ENCODE measurements around the gene CACNA1A. TPM values are rescaled to one million over a fixed set of nuclear protein-coding genes. Genes with fewer than 3 reads are reported as not detected.

Gene CACNA1A
- total RNA-seq, 2 experiments from 2014 or later, result 0.19 to 0.78 TPM

DNA sequence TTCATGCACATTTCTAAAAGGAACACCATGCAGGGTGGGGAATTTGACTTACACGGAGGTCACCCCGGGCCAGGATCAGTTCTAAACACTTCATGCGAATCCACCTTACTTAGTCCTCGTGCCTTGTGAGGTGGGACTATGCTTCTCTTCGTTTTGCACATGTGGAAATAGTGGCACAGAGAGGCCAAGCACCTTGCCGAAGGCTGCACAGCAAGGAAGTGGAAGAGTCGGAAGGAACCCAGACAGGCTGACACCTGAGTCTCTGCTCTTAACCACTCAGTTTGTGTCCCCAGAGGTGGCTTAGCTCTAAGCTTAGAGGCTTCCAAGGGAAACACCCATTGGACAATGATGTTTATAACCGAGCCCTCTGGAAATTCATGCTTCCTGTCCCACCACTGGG, 150.1 kb downstream of the CACNA1A start:
- DNase-seq (ENCODE audit: low spot score), result no peak
- Histone ChIP-seq H3K27ac (ENCODE audit: low read depth, low read length, poor library complexity, severe bottlenecking) (no peak overlapping the region), H3K79me2 (ENCODE audit: insufficient read depth, low read depth, low read length) (no peaks in the 10 kb centered on the region), H3K4me3 (ENCODE audit: low read depth, low read length, poor library complexity, severe bottlenecking) (no peak overlapping the region), H3K9me2 (ENCODE audit: insufficient read depth, low read length) (no peaks in the 10 kb centered on the region), H3K36me3 (ENCODE audit: insufficient read depth, low read length) (no peaks in the 10 kb centered on the region), H3K4me1 (ENCODE audit: insufficient read depth, low read length, poor library complexity, severe bottlenecking) (no peaks in the 10 kb centered on the region), H4K20me1 (ENCODE audit: insufficient read depth, low read length) (no peaks in the 10 kb centered on the region), H3K9me3 (ENCODE audit: low read length) (no peaks in the 10 kb centered on the region), H3K4me2 (ENCODE audit: low read length) (no peak overlapping the region), H2AFZ (ENCODE audit: low read length) (no peak overlapping the region)
- intact Hi-C loops (cut with micrococcal nuclease; ENCODE audit: unreplicated experiment), result no loop called here
- POLR2A ChIA-PET, result no interaction called here
- no peak for TF ChIP-seq EZH2phosphoT487 (IDR thresholded peaks at IDR 0.05; ENCODE audit: borderline replicate concordance, low read depth, low read length)
- TF ChIP-seq, protein P1, sequence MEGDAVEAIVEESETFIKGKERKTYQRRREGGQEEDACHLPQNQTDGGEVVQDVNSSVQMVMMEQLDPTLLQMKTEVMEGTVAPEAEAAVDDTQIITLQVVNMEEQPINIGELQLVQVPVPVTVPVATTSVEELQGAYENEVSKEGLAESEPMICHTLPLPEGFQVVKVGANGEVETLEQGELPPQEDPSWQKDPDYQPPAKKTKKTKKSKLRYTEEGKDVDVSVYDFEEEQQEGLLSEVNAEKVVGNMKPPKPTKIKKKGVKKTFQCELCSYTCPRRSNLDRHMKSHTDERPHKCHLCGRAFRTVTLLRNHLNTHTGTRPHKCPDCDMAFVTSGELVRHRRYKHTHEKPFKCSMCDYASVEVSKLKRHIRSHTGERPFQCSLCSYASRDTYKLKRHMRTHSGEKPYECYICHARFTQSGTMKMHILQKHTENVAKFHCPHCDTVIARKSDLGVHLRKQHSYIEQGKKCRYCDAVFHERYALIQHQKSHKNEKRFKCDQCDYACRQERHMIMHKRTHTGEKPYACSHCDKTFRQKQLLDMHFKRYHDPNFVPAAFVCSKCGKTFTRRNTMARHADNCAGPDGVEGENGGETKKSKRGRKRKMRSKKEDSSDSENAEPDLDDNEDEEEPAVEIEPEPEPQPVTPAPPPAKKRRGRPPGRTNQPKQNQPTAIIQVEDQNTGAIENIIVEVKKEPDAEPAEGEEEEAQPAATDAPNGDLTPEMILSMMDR (conservative IDR thresholded peaks at IDR 0.05; ENCODE audit: low read length), result no peak
- CTCF ChIA-PET (ENCODE audit: unreplicated experiment), result no interaction called here
- no TSS peak for BruUV-seq (replicated peaks)

- Histone ChIP-seq H4K20me1 (ENCODE audit: insufficient read depth, low read length) (no peaks in the 10 kb centered on the region), H3K79me2 (ENCODE audit: insufficient read depth, low read depth, low read length) (no peaks in the 10 kb centered on the region), H3K27ac (ENCODE audit: low read depth, low read length, poor library complexity, severe bottlenecking) (no peak overlapping the region), H3K4me3 (ENCODE audit: low read depth, low read length, poor library complexity, severe bottlenecking) (no peak overlapping the region), H2AFZ (ENCODE audit: low read length) (no peak overlapping the region), H3K36me3 (ENCODE audit: insufficient read depth, low read length) (no peaks in the 10 kb centered on the region), H3K9me2 (ENCODE audit: insufficient read depth, low read length) (no peaks in the 10 kb centered on the region), H3K9me3 (ENCODE audit: low read length) (peaks cover 3% of the 10 kb centered on the region; the same call in 1 of the 2 replicates), H3K4me2 (ENCODE audit: low read length) (no peak overlapping the region), H3K4me1 (ENCODE audit: insufficient read depth, low read length, poor library complexity, severe bottlenecking) (no peaks in the 10 kb centered on the region)
- BruUV-seq (replicated peaks), result no TSS peak
- ChIA-PET CTCF (ENCODE audit: unreplicated experiment) (no interaction called here), POLR2A (no interaction called here)
- intact Hi-C loops (cut with micrococcal nuclease; ENCODE audit: unreplicated experiment), result no loop called here
- no peak for DNase-seq (ENCODE audit: low spot score)
- TF ChIP-seq, protein P1 (conservative IDR thresholded peaks at IDR 0.05; ENCODE audit: low read length), result no peak
- TF ChIP-seq EZH2phosphoT487 (IDR thresholded peaks at IDR 0.05; ENCODE audit: borderline replicate concordance, low read depth, low read length), result no peak
Observed at GRCh38 chr19:13355356-13355755, 150.9 kb downstream of the CACNA1A start.

DNA sequence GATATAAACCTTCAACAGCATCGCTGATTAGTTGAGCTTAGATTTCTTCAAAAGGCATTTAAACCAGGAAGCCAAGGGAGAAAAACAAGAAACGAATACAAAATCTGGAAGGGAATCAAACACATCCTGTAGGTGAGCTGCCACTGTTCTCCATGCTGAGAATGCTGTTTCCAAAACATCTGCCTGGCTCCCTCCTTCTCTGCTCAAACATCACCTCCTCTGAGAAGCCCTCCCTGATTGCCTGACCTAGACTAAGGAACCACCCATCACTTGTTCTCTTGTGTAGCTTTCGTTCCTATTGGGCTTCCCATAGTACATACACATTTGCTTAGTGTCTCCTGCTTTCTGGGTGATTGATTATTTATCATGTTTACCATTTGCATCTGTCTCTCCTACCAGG, 152.7 kb downstream of the CACNA1A start:
- no peaks in the 10 kb centered on the region for H3K36me3 ChIP-seq (ENCODE audit: insufficient read depth, low read length)
- TF ChIP-seq, protein P1 (conservative IDR thresholded peaks at IDR 0.05; ENCODE audit: low read length), result no peak
- TF ChIP-seq EZH2phosphoT487 (IDR thresholded peaks at IDR 0.05; ENCODE audit: borderline replicate concordance, low read depth, low read length), result no peak
- peaks cover 9% of the 10 kb centered on the region; the same call in 1 of the 2 replicates for H3K9me3 ChIP-seq (ENCODE audit: low read length)
- H3K4me1 ChIP-seq (ENCODE audit: insufficient read depth, low read length, poor library complexity, severe bottlenecking), result no peaks in the 10 kb centered on the region
- no peak overlapping the region for H3K4me3 ChIP-seq (ENCODE audit: low read depth, low read length, poor library complexity, severe bottlenecking)
- ChIA-PET POLR2A (no interaction called here), CTCF (ENCODE audit: unreplicated experiment) (no interaction called here)
- no peaks in the 10 kb centered on the region for H3K79me2 ChIP-seq (ENCODE audit: insufficient read depth, low read depth, low read length)
- H3K27ac ChIP-seq (ENCODE audit: low read depth, low read length, poor library complexity, severe bottlenecking), result no peak overlapping the region
- intact Hi-C loops (cut with micrococcal nuclease; ENCODE audit: unreplicated experiment), result no loop called here
- no peak overlapping the region for H3K4me2 ChIP-seq (ENCODE audit: low read length)
- BruUV-seq (replicated peaks), result no TSS peak
- H4K20me1 ChIP-seq (ENCODE audit: insufficient read depth, low read length), result no peaks in the 10 kb centered on the region
- no peaks in the 10 kb centered on the region for H3K9me2 ChIP-seq (ENCODE audit: insufficient read depth, low read length)
- no peak for DNase-seq (ENCODE audit: low spot score)
- no peak overlapping the region for H2AFZ ChIP-seq (ENCODE audit: low read length)
